Trophoblast cell (in vitro differentiated cells and primary cell): ENCODE data around the gene HECW1.

Source experiments
- DNase-seq, 2 donors: peaks; one replicate each; pipeline ENCODE4 v3.0.0-alpha.2; 2016
- H2AFZ ChIP-seq: 2 replicates; pipeline ENCODE4 v1.6.1; 2013; ENCODE audit warnings: low read length, moderate library complexity, mild to moderate bottlenecking; ENCODE audit not compliant: insufficient read depth, poor library complexity
- H2AK5ac ChIP-seq: 2 replicates; pipeline ENCODE4 v1.6.1; 2013; ENCODE audit warnings: mild to moderate bottlenecking, low read length
- H2BK120ac ChIP-seq: 2 replicates; pipeline ENCODE4 v1.6.1; 2013; ENCODE audit warnings: low read length, mild to moderate bottlenecking, moderate library complexity; ENCODE audit not compliant: insufficient read depth, poor library complexity
- H2BK12ac ChIP-seq: 2 replicates; pipeline ENCODE4 v1.6.1; 2013; ENCODE audit warnings: mild to moderate bottlenecking, low read length, moderate library complexity
- H2BK5ac ChIP-seq: 2 replicates; pipeline ENCODE4 v1.6.1; 2013; ENCODE audit warnings: low read length, low read depth, moderate library complexity, mild to moderate bottlenecking; ENCODE audit not compliant: poor library complexity
- H3K14ac ChIP-seq: 2 replicates; pipeline ENCODE4 v1.6.1; 2013; ENCODE audit warnings: mild to moderate bottlenecking, low read length
- H3K18ac ChIP-seq: 2 replicates; pipeline ENCODE4 v1.6.1; 2013; ENCODE audit warnings: mild to moderate bottlenecking, low read length
- H3K23ac ChIP-seq: 2 replicates; pipeline ENCODE4 v1.6.1; 2013; ENCODE audit warnings: low read length
- H3K27ac ChIP-seq: 2 replicates; pipeline ENCODE4 v1.5.1; 2013; ENCODE audit warnings: low read depth, mild to moderate bottlenecking, inconsistent platforms, low read length, moderate library complexity
- H3K27me3 ChIP-seq: 2 replicates; pipeline ENCODE4 v1.6.1; 2013; ENCODE audit warnings: inconsistent platforms, mild to moderate bottlenecking, low read length, moderate library complexity; ENCODE audit not compliant: insufficient read depth
- H3K36me3 ChIP-seq, 2 experiments: 1 replicate in 1 of 2; 2 replicates in 1 of 2; pipeline ENCODE4 v1.6.1; 2013; ENCODE audit warnings: low read length in 2 of 2, mild to moderate bottlenecking in 2 of 2, moderate library complexity in 1 of 2; ENCODE audit not compliant: insufficient read depth in 2 of 2, control insufficient read depth in 1 of 2
- H3K4ac ChIP-seq: 2 replicates; pipeline ENCODE4 v1.6.1; 2013; ENCODE audit warnings: low read depth, mild to moderate bottlenecking, low read length, moderate library complexity
- H3K4me1 ChIP-seq, 2 experiments: 1 replicate in 1 of 2; 2 replicates in 1 of 2; pipeline ENCODE4 v1.6.1; 2013; ENCODE audit warnings: low read length in 2 of 2, mild to moderate bottlenecking in 2 of 2, moderate library complexity in 1 of 2; ENCODE audit not compliant: insufficient read depth in 2 of 2, control insufficient read depth in 1 of 2
- H3K4me2 ChIP-seq: 2 replicates; pipeline ENCODE4 v1.6.1; 2013; ENCODE audit warnings: inconsistent platforms, mild to moderate bottlenecking, low read length, moderate library complexity
- H3K4me3 ChIP-seq: 2 replicates; pipeline ENCODE4 v1.5.1; 2013; ENCODE audit warnings: mild to moderate bottlenecking, low read depth, low read length, inconsistent platforms
- H3K79me1 ChIP-seq: one replicate; pipeline ENCODE4 v1.6.1; 2013; ENCODE audit warnings: low read length
- H3K79me2 ChIP-seq: 2 replicates; pipeline ENCODE4 v1.6.1; 2013; ENCODE audit warnings: low read length, mild to moderate bottlenecking; ENCODE audit not compliant: control insufficient read depth, insufficient read depth, poor library complexity
- H3K9ac ChIP-seq: 2 replicates; pipeline ENCODE4 v1.6.1; 2013; ENCODE audit warnings: mild to moderate bottlenecking, low read length
- H3K9me3 ChIP-seq: 2 replicates; pipeline ENCODE4 v1.6.1; 2013; ENCODE audit warnings: low read depth, mild to moderate bottlenecking, control low read depth, inconsistent platforms, low read length; ENCODE audit not compliant: insufficient read depth
- H4K12ac ChIP-seq: 2 replicates; pipeline ENCODE4 v1.6.1; 2013; ENCODE audit warnings: low read depth, mild to moderate bottlenecking, low read length, moderate library complexity
- H4K8ac ChIP-seq: 2 replicates; pipeline ENCODE4 v1.6.1; 2013; ENCODE audit warnings: low read depth, mild to moderate bottlenecking, low read length, moderate library complexity
- H4K91ac ChIP-seq: one replicate; pipeline ENCODE4 v1.6.1; 2013; ENCODE audit warnings: low read depth, mild to moderate bottlenecking, low read length, moderate library complexity
- WGBS: extraction: QIAGEN DNeasy Blood & Tissue Kit; methylation state at CpG from one replicate; pipeline ENCODE4 v1.1.7; 2013; ENCODE audit warnings: missing lambda C conversion rate; ENCODE audit not compliant: insufficient read length, insufficient coverage; ENCODE audit errors: extremely low coverage; 5-methylcytosine and 5-hydroxymethylcytosine counted together

The HECW1 gene

GRCh38 chr7:43295429-43295828 is 183.0 kb downstream of the HECW1 start:
- H3K27ac ChIP-seq, result no peak overlapping the region
- H4K12ac ChIP-seq, result no peak overlapping the region
- DNase-seq, result no peak
- H3K27me3 ChIP-seq, result no peaks in the 10 kb centered on the region
- H3K36me3 ChIP-seq, result no peaks in the 10 kb centered on the region
- no peak overlapping the region for H2BK12ac ChIP-seq
- H3K4me3 ChIP-seq, result no peak overlapping the region
- H3K79me1 ChIP-seq, result no peaks in the 10 kb centered on the region
- peaks cover 0 to 7% of the 10 kb centered on the region in 2 experiments for H3K4me1 ChIP-seq
- H3K4me2 ChIP-seq, result no peak overlapping the region
- no peak overlapping the region for H3K23ac ChIP-seq
- no peak overlapping the region for H3K9ac ChIP-seq
- no peak overlapping the region for H3K18ac ChIP-seq
- no peak overlapping the region for H3K4ac ChIP-seq
- no peaks in the 10 kb centered on the region for H3K79me2 ChIP-seq
- H4K8ac ChIP-seq, result no peak overlapping the region
- no peak overlapping the region for H2AFZ ChIP-seq
- no peak overlapping the region for H2AK5ac ChIP-seq
- WGBS, result no CpG with 5 or more reads among the region's 3 CpGs
- no peak overlapping the region for H2BK5ac ChIP-seq
- peaks cover 5% of the 10 kb centered on the region for H3K9me3 ChIP-seq
- H4K91ac ChIP-seq, result no peak overlapping the region
- no peak overlapping the region for H2BK120ac ChIP-seq
- no peak overlapping the region for H3K14ac ChIP-seq

DNA sequence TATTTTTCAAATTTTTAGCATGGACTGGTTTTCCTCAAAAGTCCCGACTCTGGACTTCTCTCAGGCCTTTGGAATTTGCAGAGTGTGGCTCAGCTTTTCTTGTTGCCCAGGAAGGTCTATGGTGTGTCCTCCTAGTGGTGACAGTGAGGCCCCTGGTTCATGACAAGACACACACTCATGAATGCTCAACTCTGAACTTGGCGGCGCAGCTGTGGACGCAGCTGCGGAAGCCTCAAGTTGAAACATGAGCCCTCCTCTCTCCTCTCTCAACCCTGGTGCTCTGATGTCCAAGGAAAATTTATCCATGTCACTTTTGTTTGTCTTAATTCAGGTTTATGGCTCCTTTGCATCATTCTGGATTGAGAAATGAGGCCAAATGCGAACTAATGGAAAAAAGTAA is 183.9 kb downstream of the HECW1 start:
- WGBS, result no CpG with 5 or more reads among the region's 6 CpGs
- DNase-seq, result peak in 1 of 2 donors; percentile 71

DNA sequence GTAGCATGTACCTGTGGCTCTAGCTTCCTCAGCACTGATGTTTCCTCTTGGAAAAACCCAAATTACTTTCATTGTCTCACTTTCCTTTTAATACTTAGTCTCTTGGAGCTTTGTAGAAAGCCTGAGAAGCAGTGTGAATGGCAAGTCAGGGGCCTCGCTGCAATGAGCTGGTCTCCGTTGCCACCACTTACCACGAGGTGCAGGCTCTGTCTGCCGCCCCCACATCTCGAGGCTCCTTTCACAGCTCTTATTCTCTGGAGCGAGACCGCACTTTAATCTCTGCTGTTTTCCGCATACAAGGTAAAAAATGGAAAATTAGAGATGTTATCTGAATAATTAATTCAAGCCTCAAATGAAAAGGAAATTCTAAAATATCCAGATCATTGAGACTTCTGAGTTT is 186.2 kb downstream of the HECW1 start:
- Histone ChIP-seq H2BK120ac (no peak overlapping the region), H3K9ac (no peak overlapping the region)
- no CpG with 5 or more reads among the region's 8 CpGs for WGBS

More for the DNA sequence above, 183.9 kb downstream of the HECW1 start:
- H3K27me3 ChIP-seq, result no peaks in the 10 kb centered on the region
- H4K12ac ChIP-seq, result no peak overlapping the region
- no peak overlapping the region for H2AK5ac ChIP-seq
- H3K9me3 ChIP-seq, result peaks cover 2% of the 10 kb centered on the region
- H2AFZ ChIP-seq, result no peak overlapping the region
- H3K14ac ChIP-seq, result no peak overlapping the region
- H2BK12ac ChIP-seq, result no peak overlapping the region
- no peak overlapping the region for H3K4me3 ChIP-seq
- H3K79me2 ChIP-seq, result no peaks in the 10 kb centered on the region
- no peak overlapping the region for H3K23ac ChIP-seq
- no peak overlapping the region for H2BK120ac ChIP-seq
- H4K91ac ChIP-seq, result no peak overlapping the region
- H3K18ac ChIP-seq, result no peak overlapping the region
- no peak overlapping the region for H2BK5ac ChIP-seq
- no peak overlapping the region for H4K8ac ChIP-seq
- no peak overlapping the region for H3K9ac ChIP-seq
- no peak overlapping the region for H3K4me2 ChIP-seq
- no peak overlapping the region for H3K4ac ChIP-seq
- peaks cover 0 to 7% of the 10 kb centered on the region in 2 experiments for H3K4me1 ChIP-seq
- no peaks in the 10 kb centered on the region for H3K79me1 ChIP-seq
- H3K36me3 ChIP-seq, result no peaks in the 10 kb centered on the region
- H3K27ac ChIP-seq, result no peak overlapping the region

DNA sequence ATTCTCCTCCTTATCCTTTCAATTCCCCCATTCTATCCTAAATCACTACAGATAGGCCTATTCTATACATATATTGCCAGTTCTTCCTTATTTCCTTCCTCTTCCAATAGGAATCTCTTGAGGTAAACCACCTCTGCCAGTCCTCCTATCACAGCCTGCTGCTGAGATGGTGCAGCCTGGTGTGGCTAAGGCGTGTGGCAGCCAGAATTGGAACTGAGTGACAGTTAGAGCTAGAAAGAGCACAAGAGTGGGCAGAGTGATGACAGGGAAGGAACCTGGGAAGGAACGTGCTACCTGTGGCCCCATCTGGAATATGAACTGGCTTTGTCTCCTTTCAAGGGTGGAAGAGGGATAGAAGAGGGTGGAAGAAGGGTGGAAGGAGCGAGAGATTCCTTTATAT is 187.7 kb downstream of the HECW1 start:
- H3K4me2 ChIP-seq, result no peak overlapping the region

More for the DNA sequence above, 186.2 kb downstream of the HECW1 start:
- no peak overlapping the region for H3K23ac ChIP-seq
- no peak overlapping the region for H2AFZ ChIP-seq
- H2BK12ac ChIP-seq, result no peak overlapping the region
- H3K79me2 ChIP-seq, result no peaks in the 10 kb centered on the region
- no peak overlapping the region for H3K4ac ChIP-seq
- no peak overlapping the region for H2AK5ac ChIP-seq
- H3K4me3 ChIP-seq, result no peak overlapping the region
- no peak overlapping the region for H3K4me2 ChIP-seq
- H3K14ac ChIP-seq, result no peak overlapping the region
- peaks cover 0 to 7% of the 10 kb centered on the region in 2 experiments for H3K4me1 ChIP-seq
- no peak overlapping the region for H3K18ac ChIP-seq
- H4K12ac ChIP-seq, result no peak overlapping the region
- no peak overlapping the region for H4K91ac ChIP-seq
- no peaks in the 10 kb centered on the region for H3K79me1 ChIP-seq
- H3K36me3 ChIP-seq, result no peaks in the 10 kb centered on the region
- no peak overlapping the region for H4K8ac ChIP-seq
- DNase-seq, result no peak
- no peak overlapping the region for H2BK5ac ChIP-seq
- H3K27ac ChIP-seq, result no peak overlapping the region
- H3K27me3 ChIP-seq, result no peaks in the 10 kb centered on the region
- no peaks in the 10 kb centered on the region for H3K9me3 ChIP-seq

More for the DNA sequence above, 187.7 kb downstream of the HECW1 start:
- no peak overlapping the region for H4K8ac ChIP-seq
- no peaks in the 10 kb centered on the region for H3K27me3 ChIP-seq
- H2AK5ac ChIP-seq, result no peak overlapping the region
- H3K4ac ChIP-seq, result no peak overlapping the region
- H3K23ac ChIP-seq, result no peak overlapping the region
- H3K18ac ChIP-seq, result no peak overlapping the region
- WGBS, result no CpG with 5 or more reads among the region's 3 CpGs
- no peak overlapping the region for H3K14ac ChIP-seq
- H2BK5ac ChIP-seq, result no peak overlapping the region
- no peak overlapping the region for H2AFZ ChIP-seq
- H3K9ac ChIP-seq, result no peak overlapping the region
- H3K4me1 ChIP-seq, result no peaks in the 10 kb centered on the region
- H3K79me2 ChIP-seq, result no peaks in the 10 kb centered on the region
- no peak overlapping the region for H4K12ac ChIP-seq
- H3K9me3 ChIP-seq, result no peaks in the 10 kb centered on the region
- H3K4me3 ChIP-seq, result no peak overlapping the region
- H2BK12ac ChIP-seq, result no peak overlapping the region
- no peaks in the 10 kb centered on the region for H3K36me3 ChIP-seq
- no peak overlapping the region for H4K91ac ChIP-seq
- H2BK120ac ChIP-seq, result no peak overlapping the region
- DNase-seq, result no peak
- no peaks in the 10 kb centered on the region for H3K79me1 ChIP-seq
- no peak overlapping the region for H3K27ac ChIP-seq
